ENCODE data around the gene SLC25A33.
A peak's percentile ranks its signal among the peaks of the same experiment; 100 is the strongest.
"Not testable (repeated sequence)": the region's sequence is repeated elsewhere in the genome, so short reads cannot be mapped to it uniquely, and the experiment has no call there.

The SLC25A33 gene

DNA sequence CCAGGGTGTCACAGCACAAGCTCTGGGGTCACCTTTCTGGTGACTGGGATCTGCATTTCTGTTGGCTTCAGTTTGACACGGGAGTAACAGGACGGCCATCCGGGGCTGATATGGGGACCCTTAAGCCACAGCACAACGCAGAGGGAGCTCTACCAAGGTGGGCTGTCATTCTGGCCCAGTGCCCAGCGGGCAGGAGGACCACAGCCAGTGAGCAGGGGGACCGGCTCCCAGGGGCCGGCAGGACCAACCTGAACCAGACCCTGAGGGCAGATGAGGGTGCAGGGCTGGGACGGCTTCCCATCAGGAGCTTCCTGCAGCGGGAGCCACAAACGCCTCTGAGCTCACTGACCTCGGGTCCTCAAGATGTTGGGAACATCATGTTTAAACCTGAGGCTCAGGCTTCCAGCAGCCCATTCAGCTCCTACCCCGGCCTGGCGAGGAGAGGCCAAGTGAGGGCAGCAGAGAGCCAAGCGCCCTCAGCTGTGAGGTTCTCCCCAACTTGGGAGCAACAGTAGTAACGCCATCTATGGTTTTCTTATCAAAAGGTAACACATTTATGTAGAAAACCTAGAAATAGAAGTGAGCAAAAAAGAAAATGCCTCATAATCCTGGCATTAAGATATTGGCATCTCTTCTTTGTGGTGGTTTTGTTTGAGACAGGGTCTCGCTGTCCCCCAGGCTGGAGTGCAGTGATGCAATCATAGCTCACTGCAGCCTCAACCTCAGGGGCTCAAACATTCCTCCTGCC is 76.2 kb downstream of the SLC25A33 start:
- Mint-ChIP-seq H3K4me1 (ENCODE audit: low read depth in 2 of 2) (no peaks in the 10 kb centered on the region), H3K27ac (no peak overlapping the region), H3K36me3 (ENCODE audit: insufficient read depth) (peaks cover 3% of the 10 kb centered on the region), H3K27me3 (peaks cover 9 to 13% of the 10 kb centered on the region in 2 donors), H3K4me3 (no peak overlapping the region), H3K9me3 (no peaks in the 10 kb centered on the region)
- ATAC-seq (replicated peaks): peak; percentile 83
- peak; percentile 42 to 46 (median 45) for DNase-seq

DNA sequence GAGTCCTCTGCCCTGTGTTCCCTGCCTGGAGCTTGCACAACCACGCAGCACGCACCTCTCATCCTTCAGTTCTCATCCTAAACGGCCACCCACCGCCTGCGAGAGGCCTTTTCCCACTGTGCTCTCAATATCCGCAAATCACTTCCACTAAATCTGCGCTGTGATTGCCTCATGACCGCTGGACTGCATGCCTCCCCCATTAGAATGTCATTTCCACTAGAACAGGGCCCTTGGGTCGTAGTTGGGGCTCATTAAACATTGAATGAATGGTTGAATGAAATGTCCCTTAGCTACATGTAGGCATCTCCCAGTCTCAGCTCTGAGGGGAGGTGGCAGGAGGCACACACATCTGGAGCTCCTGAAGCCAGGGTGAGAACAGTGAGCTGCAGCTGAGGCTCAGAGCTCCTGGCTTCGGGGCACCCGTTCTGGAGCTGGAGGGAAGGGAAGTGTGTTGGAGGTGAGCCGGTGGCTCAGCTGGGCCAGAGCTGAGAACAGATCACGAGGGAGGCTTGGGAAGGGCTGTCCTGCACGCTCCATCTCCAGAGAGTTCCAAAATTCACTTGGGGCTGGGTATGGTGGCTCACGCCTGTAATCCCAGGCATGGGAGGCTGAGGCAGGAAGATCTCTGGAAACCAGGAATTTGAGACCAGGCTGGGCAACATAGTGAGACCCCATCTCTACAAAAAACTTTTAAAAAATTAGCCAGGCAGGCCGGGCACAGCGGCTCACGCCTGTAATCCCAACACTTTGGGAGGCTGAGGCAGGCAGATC is 79.8 kb downstream of the SLC25A33 start:
- Mint-ChIP-seq H3K27me3 (peaks cover 14 to 22% of the 10 kb centered on the region in 2 donors), H3K4me3 (no peak overlapping the region), H3K27ac (no peak overlapping the region), H3K9me3 (no peaks in the 10 kb centered on the region), H3K4me1 (ENCODE audit: low read depth in 2 of 2) (peaks cover 0 to 2% of the 10 kb centered on the region in 2 donors), H3K36me3 (ENCODE audit: insufficient read depth) (peaks cover 3% of the 10 kb centered on the region)
- ATAC-seq (replicated peaks) (no peak), DNase-seq (no peak)

DNA sequence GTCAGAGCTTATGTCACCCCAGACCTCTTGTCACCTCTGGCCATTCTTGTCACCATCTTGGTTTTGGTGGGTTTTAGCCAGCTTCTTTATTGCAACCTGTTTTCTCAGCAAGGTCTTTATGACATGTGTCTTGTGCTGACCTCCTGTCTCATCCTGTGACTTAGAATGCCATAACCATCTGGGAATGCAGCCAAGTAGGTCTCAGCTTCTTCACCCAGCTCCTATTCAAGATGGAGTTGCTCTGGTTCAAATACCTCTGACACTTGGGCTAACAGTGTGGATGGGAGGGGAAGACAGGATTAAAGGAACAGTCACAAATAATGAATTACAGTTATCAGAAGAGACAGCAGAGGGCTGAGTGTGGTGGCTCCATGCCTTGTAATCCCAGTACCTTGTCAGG is 81.8 kb downstream of the SLC25A33 start:
- DNase-seq (no peak), ATAC-seq (replicated peaks) (no peak)
- H3K27me3 Mint-ChIP-seq: peaks cover 14 to 22% of the 10 kb centered on the region in 2 donors
- no peak overlapping the region for H3K27ac Mint-ChIP-seq
- H3K4me3 Mint-ChIP-seq: no peak overlapping the region
- no peaks in the 10 kb centered on the region for H3K9me3 Mint-ChIP-seq
- H3K4me1 Mint-ChIP-seq (ENCODE audit: low read depth in 2 of 2): peaks cover 3 to 5% of the 10 kb centered on the region in 2 donors
- H3K36me3 Mint-ChIP-seq (ENCODE audit: insufficient read depth): peaks cover 8% of the 10 kb centered on the region

DNA sequence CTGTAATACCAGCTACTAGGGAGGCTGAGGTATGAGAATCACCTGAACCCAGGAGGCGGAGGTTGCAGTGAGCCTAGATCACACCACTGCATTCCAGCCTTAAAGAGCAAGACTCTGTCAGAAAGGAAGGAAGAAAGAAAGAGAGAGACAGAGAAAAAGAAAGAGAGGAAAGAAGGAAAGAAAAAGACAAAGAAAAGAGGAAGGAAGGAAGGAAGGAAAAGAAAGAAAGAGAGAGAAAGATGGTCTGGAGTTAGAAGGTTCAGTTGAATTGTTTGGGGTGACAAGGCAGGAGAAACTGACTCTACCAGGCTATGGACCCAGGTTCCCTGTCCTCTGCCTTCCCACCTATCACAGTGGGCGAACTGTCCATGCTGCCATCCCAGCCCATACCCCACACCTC is 84.8 kb downstream of the SLC25A33 start:
- no peak overlapping the region for H3K27ac Mint-ChIP-seq
- no peak for ATAC-seq (replicated peaks)

DNA sequence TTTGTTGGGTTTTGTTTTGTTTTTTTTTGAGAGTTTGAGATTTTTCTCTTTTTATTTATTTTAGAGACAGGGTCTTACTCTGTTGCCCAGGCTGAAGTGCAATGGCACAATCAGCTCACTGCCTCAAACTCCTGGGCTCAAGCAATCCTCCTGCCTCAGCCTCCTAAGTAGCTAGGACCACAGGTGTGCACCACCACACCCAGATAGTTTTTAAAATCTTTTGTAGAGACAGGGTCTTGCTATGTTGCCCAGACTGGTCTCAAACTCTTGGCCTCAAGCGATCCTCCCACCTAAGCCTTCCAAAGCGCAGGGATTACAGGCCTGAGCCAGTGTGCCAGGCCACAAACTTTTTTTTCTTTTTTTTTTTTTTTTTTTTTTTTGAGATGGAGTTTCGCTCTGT is 85.8 kb downstream of the SLC25A33 start:
- ATAC-seq (replicated peaks); DNase-seq: not testable (repeated sequence)
- H3K4me1 Mint-ChIP-seq (ENCODE audit: low read depth in 2 of 2): peaks cover 31 to 34% of the 10 kb centered on the region in 2 donors

More for the DNA sequence above, 84.8 kb downstream of the SLC25A33 start:
- Mint-ChIP-seq H3K4me1 (ENCODE audit: low read depth in 2 of 2) (peaks cover 22 to 27% of the 10 kb centered on the region in 2 donors), H3K36me3 (ENCODE audit: insufficient read depth) (peaks cover 20% of the 10 kb centered on the region), H3K9me3 (no peaks in the 10 kb centered on the region), H3K27me3 (peaks cover 10 to 16% of the 10 kb centered on the region in 2 donors), H3K4me3 (no peak overlapping the region)
- no peak for DNase-seq

DNA sequence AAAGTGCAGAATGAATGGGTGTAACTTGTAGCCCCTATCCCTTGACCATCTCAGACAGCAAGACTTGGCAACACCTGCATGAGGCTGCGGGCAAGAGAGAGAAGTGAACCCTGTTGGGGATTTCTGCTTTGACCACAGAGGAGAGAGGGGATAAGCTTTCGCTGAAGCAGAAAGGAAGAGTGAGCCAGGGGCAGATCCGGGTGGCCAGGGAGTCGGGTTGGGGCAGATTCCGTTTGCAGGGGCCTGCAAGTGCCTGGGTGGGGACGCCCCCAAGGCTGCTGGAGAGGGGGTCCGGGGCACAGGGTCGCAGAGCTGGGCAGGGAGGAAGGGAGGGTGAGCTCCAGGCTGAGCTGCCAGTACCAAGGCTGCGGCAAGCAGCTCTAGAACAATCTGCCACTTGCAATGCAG is 86.9 kb downstream of the SLC25A33 start:
- ATAC-seq (replicated peaks) (peak; percentile 8), DNase-seq (peak in 1 of 3 experiments; percentile 18)
- H3K4me1 Mint-ChIP-seq (ENCODE audit: low read depth in 2 of 2): peaks cover 36 to 39% of the 10 kb centered on the region in 2 donors
- peaks cover 27% of the 10 kb centered on the region for H3K36me3 Mint-ChIP-seq (ENCODE audit: insufficient read depth)
- H3K4me3 Mint-ChIP-seq: peak overlapping the region; percentile 83 to 90
- peak overlapping the region; percentile 71 to 95 for H3K27ac Mint-ChIP-seq
- no peaks in the 10 kb centered on the region for H3K9me3 Mint-ChIP-seq
- peaks cover 0 to 2% of the 10 kb centered on the region in 2 donors for H3K27me3 Mint-ChIP-seq

More for the DNA sequence above, 85.8 kb downstream of the SLC25A33 start:
- not testable (repeated sequence) for H3K9me3 Mint-ChIP-seq, H3K4me3 Mint-ChIP-seq
- Mint-ChIP-seq H3K27me3 (peaks cover 6 to 10% of the 10 kb centered on the region in 2 donors), H3K36me3 (ENCODE audit: insufficient read depth) (peaks cover 27% of the 10 kb centered on the region), H3K27ac (peak overlapping the region in 1 of 2 donors; percentile 46)

DNA sequence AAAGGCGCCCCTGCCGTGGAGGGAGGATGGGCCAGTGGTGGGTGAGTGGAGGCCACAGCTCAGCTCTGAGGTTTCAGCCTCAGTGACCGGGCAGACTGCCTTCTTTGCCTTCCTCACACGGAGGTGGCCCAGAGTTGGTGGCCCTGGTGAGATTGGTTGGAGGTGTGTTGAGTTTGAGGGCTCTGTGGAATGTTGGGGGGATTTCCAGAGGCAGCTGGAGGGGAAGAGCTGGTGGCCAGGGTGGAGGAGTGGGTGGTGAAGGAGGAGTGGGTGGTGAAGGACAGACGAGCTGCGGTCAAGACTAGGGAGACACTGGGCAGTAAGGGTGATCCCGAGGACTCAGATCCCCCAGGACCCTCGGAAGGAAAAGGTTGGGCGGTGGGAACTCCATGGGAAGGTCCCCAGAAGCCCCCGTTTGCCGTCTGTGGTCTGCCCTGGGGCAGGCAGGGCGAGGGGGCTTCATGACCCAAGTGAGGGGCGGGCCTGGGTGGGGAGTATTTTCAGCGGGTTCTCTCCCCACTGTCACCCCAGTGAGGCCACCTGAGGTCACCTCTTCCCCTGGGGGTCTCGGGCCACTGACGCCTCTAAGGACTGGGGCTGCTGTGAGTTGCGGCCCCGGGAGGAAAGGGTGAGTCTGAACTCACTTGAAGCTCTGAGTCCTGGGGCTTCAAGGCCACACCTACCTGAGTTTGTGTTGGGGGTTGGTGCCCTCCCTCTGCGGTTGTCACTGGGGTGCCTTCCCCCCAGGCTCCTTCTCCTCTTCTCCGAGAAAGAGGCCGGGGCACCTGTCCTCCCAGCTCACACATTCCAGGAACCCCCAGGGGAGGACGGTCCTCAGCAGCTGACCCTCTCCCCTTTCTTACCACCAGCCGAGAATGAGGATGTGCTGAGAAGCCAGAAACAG is 89.5 kb downstream of the SLC25A33 start:
- Mint-ChIP-seq H3K4me3 (peak overlapping the region; percentile 83 to 90), H3K9me3 (no peaks in the 10 kb centered on the region), H3K4me1 (ENCODE audit: low read depth in 2 of 2) (peaks cover 46 to 50% of the 10 kb centered on the region in 2 donors), H3K36me3 (ENCODE audit: insufficient read depth) (peaks cover 34% of the 10 kb centered on the region), H3K27ac (peak overlapping the region; percentile 91 to 95), H3K27me3 (no peaks in the 10 kb centered on the region)
- peak; percentile 54 to 60 (median 55) for DNase-seq
- peak; percentile 45 for ATAC-seq (replicated peaks)

DNA sequence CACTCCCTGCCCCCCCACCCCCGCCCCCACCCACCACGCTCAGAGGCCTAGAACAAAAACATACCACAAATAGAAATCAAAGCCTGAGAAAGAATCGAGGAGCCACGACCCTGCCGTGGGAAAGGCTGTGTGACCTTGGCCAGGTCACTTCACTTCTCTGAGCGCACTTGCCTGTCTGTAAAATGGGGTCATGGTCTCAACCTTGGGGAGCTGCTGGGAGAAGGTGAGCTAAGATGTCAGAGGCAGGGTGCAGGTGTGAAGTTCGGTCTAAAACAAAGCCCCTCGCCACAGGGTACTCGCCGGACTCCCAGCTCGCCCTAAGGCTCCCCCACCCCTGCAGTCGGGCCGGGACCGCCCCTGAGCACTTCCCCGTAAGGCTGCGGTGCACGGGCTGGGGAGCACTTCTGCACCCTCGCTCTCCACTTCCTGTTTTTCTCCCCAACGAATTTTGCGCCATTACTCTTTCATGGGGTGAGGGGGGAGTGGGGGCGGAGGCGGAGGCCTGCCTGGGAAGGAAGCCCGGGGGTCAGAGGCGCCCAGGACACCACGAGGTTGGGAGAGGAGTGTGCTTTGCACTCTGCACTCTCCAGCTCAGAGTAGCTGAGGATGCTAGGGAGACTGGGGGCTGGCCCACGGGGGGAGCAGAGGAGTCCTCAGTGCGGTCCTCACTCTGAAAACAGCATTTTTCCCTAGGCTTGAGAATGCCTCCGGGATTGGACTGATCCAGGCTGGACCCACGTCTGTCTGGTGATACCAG is 90.4 kb downstream of the SLC25A33 start:
- no peaks in the 10 kb centered on the region for H3K27me3 Mint-ChIP-seq
- peak; percentile 49 for ATAC-seq (replicated peaks)
- H3K4me3 Mint-ChIP-seq: peak overlapping the region; percentile 83 to 90
- no peaks in the 10 kb centered on the region for H3K9me3 Mint-ChIP-seq
- peaks cover 39% of the 10 kb centered on the region for H3K36me3 Mint-ChIP-seq (ENCODE audit: insufficient read depth)
- peaks cover 46 to 51% of the 10 kb centered on the region in 2 donors for H3K4me1 Mint-ChIP-seq (ENCODE audit: low read depth in 2 of 2)
- peak; percentile 57 to 65 (median 59) for DNase-seq
- H3K27ac Mint-ChIP-seq: peak overlapping the region; percentile 91 to 95

DNA sequence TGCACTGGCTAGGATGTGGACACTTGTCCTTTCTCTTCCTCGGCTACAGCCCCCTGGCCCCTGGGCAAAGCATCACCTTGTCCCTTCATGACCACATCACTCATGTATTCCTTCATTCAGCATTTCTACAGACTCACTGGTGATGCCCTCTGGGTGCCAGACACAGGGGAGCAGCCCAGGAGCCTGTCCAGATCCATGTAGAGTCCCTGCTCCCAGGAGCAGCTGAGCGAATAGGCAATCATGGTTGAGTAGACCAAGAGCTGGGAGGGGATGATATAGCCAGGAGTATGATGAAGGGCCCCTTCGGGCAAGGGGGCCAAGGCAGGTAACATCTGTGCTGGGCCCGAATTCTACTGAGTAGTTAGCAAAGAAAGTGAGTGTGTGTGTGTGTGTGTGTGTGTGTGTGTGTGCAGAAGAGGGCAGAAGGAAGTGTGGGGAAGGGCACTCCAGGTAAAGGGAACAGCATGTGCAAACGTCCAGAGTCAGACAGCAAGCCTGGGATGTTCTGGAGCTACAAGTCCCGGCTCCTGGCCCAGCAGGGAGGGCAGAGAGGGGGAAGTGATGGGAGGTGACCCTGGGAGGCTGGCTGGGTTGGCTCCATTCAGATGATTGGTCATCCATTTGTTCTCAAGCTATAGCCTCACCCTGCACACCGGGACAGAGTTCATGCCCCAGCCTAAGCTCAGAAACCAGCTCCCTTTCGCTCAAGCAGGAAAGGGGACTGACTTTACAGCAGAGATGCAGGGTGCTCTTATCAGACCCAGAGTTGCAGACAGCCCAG is 91.3 kb downstream of the SLC25A33 start:
- Mint-ChIP-seq H3K4me1 (ENCODE audit: low read depth in 2 of 2) (peaks cover 54 to 60% of the 10 kb centered on the region in 2 donors), H3K27ac (peak overlapping the region; percentile 91 to 95), H3K27me3 (no peaks in the 10 kb centered on the region), H3K36me3 (ENCODE audit: insufficient read depth) (peaks cover 39% of the 10 kb centered on the region), H3K9me3 (no peaks in the 10 kb centered on the region), H3K4me3 (peak overlapping the region; percentile 83 to 90)
- no peak for ATAC-seq (replicated peaks)
- peak in 1 of 3 experiments; percentile 18 for DNase-seq

DNA sequence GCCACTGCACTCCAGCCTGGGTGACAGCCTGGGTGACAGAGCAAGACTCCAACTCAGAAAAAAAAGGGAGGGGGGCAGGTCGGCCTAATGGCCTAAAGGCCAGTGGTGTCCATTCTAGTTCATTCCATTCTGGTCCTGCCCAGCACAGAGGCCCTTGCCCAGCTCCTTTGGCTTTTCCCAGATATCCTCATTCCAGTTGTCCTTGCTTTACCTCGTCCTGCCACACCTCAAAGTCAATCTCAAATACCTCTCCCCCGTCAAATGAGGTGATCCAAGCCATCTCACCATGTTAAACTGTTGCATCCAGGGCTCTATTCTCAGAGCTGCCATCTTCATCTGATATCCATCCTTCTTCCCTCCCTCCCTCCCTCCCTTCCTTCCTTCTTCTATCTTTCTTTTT is 92.3 kb downstream of the SLC25A33 start:
- H3K27me3 Mint-ChIP-seq: no peaks in the 10 kb centered on the region
- peak overlapping the region; percentile 74 to 95 for H3K27ac Mint-ChIP-seq
- H3K36me3 Mint-ChIP-seq (ENCODE audit: insufficient read depth): peaks cover 36% of the 10 kb centered on the region
- no peak for DNase-seq
- no peak for ATAC-seq (replicated peaks)
- H3K4me1 Mint-ChIP-seq (ENCODE audit: low read depth in 2 of 2): peaks cover 50 to 54% of the 10 kb centered on the region in 2 donors
- peak overlapping the region; percentile 83 to 90 for H3K4me3 Mint-ChIP-seq
- no peaks in the 10 kb centered on the region for H3K9me3 Mint-ChIP-seq

DNA sequence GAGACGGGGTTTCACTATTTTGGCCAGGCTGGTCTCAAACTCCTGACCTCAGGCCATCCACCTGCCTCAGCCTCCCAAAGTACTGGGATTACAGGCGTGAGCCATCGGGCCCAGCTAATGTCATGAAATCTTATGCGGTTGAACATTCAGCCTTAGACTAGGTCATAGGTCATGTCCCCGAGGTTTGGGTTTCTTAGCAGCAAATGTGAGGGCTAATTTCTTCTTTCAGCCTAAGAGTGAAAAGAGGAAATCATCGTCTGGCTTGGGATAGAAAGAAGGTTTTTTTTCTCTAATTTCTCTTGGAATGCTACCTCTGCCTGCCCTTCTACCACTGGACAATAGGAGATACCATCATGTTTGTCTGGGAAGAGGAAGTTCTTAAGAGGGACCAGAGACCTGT is 94.2 kb downstream of the SLC25A33 start:
- ATAC-seq (replicated peaks): no peak
- Mint-ChIP-seq H3K36me3 (ENCODE audit: insufficient read depth) (peaks cover 34% of the 10 kb centered on the region), H3K4me1 (ENCODE audit: low read depth in 2 of 2) (peaks cover 43 to 45% of the 10 kb centered on the region in 2 donors)

DNA sequence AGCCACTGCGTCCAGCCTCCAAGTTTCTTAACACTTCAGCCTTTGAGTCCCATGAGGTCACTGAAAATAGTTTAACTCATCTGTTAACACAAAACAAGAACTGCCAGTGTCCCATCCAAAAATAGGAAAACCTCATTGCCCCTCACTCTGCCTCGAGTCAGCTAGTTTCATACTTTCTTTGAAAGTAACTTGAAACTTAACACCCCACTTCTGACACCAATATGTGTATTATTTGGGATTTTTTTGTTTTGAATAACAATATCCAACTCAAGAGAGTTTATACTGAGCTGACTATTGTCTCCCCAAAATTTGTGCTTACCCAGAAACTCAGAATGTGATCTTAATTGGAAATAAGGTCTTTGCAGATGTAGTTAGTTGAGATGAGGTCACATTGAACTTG is 95.3 kb downstream of the SLC25A33 start:
- Mint-ChIP-seq H3K4me3 (no peak overlapping the region), H3K4me1 (ENCODE audit: low read depth in 2 of 2) (peaks cover 42 to 43% of the 10 kb centered on the region in 2 donors), H3K36me3 (ENCODE audit: insufficient read depth) (peaks cover 33% of the 10 kb centered on the region), H3K9me3 (no peaks in the 10 kb centered on the region), H3K27me3 (no peaks in the 10 kb centered on the region), H3K27ac (peak overlapping the region; percentile 76 to 81)
- ATAC-seq (replicated peaks) (no peak), DNase-seq (no peak)

More for the DNA sequence above, 94.2 kb downstream of the SLC25A33 start:
- DNase-seq: no peak
- Mint-ChIP-seq H3K27ac (peak overlapping the region in 1 of 2 donors; percentile 62), H3K4me3 (no peak overlapping the region), H3K9me3 (no peaks in the 10 kb centered on the region), H3K27me3 (no peaks in the 10 kb centered on the region)

Measured in effector memory CD8-positive, alpha-beta T cell (primary cell).